Smooth muscle cell of the brain vasculature (primary cell): ENCODE measurements around the gene KLHL40.

ENCODE experiments used
- DNase-seq: peaks from one replicate; pipeline ENCODE4 v3.0.0-alpha.2; 2012; ENCODE audit warnings: low read depth, low spot score

The KLHL40 gene

GRCh38 chr3:42689421-42690014 lies 4.2 kb downstream of the KLHL40 start:
- DNase-seq: no peak

DNA sequence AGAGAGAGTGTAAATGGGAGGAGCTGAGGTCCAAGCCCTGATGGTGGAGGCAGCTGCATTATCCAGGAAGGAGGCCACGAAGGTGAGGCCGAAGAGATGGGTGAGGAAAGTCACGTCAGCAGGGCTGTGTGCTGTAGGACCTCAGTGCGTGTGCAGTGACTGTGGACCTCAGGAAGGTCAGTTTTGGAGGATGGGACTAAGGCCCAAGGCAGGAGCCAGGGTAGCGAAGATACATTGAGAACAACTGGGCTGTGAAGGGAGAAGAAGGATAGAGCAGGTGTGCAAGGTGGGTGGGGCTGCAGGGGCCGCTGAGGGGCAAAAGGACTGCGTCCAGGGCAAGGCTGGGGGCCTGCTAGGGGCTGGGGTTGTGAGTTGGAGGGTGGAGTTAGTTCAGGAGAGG lies 4.9 kb downstream of the KLHL40 start:
- no peak for DNase-seq

GRCh38 chr3:42690766-42691680 lies 5.7 kb downstream of the KLHL40 start:
- DNase-seq: no peak

DNA sequence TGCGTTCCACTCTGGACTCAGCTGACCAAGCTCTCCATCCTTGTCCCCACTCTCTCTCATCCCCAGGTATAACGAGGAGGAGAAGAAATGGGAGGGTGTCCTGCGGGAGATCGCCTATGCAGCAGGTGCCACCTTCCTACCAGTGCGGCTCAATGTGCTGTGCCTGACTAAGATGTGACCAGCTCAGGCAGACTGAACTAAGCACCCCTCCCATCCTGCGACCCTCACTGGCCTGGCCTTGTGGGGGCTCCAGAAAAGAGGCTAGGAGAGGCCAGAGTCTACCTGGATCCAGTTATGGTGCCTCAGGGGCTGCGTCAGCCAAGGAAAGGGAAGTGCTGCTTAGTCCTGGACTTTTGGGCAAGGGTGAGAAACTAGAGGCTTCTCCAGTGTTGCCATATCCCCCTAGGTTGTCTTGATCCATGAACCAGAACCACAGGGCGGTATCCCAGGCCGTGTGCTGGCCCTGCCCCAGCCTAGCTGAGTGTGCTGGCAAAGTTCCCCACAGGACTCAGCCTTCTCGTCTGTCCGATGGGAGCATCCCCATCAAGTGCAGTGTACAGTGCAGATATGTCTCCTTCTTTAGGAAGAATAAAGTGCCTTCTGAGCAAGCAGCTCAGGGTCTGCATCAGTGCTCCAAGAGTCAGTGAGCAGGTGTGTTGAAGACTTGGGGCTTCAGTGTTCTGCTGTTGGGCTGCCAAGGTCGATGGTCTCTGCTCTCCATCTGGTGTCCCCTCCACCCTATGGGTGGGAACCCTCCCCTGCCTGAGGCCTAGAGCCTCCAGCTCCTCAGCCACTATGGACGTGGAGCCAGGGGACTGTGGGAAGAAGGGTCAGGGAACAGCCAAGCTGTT lies 6.7 kb downstream of the KLHL40 start:
- no peak for DNase-seq

DNA sequence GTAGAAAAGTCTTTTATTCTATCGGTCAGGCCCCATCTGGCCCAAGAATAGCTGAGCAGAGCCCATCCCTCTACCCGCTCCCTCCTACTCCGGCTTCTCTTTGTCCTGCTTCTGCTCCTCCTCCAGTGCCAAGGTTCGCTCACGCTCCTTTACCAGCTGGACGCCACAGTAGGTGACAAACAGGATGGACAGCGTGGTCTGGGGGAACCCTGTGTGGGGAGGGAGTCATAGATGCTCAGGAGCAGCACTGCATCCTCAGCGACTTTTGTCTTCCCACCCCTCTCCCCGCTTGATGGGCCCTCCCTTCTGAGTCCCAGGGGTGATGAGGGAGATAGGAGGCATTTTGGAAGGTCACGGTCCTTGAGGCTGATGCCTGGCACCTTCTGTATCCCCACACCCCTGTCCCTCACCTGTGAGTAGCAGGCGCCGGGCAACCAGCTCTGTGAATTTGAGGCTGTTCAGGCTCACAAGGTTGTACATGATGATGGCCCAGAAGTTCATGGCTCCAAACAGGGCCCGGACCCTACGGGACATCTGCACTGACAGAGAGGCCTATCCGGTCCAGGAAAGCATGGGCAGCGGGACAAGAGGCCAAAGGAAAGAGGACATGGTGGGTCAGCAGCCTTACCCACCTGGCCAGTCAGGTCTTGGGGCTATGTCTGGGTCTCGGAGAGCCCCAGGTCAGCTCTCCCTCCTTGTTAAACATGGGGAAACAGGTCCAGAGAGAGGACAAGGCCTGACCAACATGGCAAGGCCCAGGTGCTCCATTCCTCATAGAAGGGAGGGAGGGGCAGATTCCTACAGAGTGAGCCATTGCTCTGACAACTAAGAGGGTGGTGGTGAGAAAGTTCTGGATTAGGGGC lies 7.6 kb downstream of the KLHL40 start:
- no peak for DNase-seq

- DNase-seq: no peak
Measured at GRCh38 chr3:42693530-42693930, 8.2 kb downstream of the KLHL40 start.

DNA sequence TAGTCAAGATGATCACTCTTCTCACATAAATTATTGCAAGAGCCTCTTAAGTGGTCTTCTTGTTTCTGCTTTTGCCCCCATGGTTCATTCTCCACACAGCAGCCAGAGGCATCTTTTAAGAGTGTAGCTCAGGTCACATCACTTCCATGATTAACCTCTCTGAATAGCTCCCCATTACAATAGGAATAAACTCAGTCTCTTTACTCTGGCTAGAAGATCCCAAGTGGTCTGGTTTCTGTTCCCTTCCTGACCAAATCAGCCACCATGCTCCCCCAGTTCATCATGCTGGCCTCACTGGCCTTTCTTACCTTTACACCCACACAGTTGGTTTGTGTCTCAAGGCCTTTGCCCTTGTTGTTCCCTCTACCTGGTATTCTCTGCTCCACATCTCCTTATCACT lies 9.0 kb downstream of the KLHL40 start:
- DNase-seq: no peak

DNA sequence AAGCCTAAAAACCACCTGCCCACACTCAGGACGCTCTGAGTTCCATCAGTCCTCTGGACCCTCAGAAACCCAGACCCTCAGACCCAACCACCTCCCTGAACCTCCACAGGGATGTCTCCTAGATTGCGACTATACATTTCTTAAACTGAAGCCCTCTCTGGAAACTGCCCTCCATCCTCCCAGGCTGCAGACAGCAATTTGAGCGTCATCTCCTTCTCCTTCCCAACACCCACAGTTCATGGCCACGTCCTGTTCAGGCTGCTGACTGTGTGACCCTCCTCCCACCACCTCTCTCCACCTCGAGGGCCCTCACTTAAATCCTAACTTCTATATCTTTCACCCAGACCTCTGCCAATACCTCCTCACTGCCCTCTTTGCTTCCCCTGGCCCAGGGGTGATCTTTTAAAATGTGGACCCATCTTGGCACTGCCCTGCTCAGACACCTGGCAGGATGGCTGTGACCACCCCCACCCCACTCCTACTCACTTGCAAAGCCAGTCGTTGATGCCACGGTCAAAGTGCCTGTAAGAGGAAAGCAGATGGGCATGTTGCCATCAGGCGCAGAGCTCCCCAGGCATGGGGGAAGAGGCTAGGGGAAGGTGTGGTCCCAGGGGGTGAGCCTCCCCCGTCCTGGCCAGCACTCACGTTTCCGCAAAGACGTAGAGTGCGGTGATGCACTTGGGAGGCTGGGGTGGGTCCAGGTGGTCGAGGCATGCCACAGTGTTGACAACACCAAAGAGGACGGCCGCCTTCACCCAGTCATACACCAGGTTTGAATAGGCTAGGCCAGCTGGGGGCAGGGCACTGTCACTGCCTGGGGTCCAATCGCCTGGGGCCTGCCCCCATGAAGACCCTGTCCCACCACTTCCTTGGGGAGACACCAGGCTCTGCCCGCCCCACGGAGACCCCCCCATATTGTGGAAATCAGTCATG lies 11.3 kb downstream of the KLHL40 start:
- no peak for DNase-seq

DNA sequence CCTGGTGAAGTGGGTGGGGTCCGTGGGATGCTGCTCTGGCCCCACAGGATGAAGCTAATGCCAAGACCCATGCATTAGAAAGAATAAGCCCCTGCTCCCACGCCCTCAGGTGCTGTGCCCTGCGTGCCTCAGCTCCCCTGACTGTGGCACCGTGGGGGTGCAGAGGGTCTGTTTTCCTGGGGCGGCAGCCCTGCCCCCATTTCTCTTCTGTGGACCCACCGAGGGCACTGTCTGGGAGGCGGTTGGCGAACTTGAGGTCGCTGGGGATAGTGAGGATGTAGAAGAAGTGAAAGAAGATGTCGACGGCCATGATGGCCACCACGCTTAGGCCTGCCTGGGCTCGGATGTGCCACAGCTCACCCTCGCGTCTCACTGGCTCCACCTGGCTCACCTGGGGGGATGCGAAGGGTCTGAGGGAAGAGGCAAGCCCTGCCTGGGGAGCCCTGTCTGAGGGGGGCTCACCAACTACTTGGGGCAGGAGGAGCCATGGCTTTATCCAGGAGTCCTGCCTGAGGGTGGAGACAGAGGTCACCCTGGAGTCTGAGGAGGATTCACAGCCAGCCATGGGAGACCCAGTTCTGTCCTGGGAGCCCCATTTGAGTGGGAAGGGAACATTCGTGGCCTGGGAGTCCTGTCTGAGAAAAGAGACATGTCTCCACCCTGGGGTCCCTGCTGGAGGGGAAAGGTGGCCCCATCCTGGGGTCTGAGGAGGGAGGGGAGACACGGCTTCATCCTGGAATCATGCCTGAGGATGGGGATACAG lies 12.1 kb downstream of the KLHL40 start:
- DNase-seq: no peak

DNA sequence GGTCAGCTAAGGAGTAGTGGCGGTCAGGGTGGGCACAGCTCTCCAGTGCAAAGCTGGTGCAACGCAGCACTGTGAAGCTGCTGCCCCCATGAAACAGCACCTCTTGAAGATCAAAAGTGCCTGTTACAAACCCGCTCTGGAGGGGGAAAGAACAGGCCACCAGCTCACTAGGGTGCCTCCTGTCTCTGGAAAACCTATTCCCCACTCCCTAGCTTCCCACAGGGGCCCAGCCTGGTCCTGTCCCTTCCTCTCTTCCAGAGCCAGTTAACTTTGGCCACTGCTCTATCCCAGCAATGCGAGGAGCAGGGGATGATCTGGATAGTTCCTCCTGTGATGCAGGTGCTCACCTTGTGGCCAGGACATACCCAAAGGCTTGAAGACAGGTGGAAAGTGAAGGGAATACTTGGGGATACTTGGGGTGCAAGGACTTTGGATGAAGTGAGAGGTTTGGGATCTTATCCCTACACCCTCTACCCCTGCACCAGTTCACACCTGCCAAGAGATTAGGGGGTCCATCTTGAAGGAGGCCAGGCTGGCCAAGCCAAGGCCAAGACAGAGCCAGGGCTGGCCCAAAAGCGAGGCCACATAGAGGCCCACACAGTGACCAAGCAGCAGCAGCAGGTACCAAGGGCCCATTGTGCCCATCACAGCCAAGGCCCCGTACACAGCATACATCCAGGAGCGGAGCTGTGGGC lies 13.0 kb downstream of the KLHL40 start:
- no peak for DNase-seq

GRCh38 chr3:42698911-42699230 lies 13.5 kb downstream of the KLHL40 start:
- no peak for DNase-seq

- no peak for DNase-seq
Measured at GRCh38 chr3:42699511-42699971, 14.2 kb downstream of the KLHL40 start.

GRCh38 chr3:42700366-42701288 lies 15.3 kb downstream of the KLHL40 start:
- no peak for DNase-seq

GRCh38 chr3:42701371-42702065 lies 16.2 kb downstream of the KLHL40 start:
- no peak for DNase-seq

GRCh38 chr3:42702066-42702951 lies 17.0 kb downstream of the KLHL40 start, which contains the start of gene HHATL:
Gene HHATL, minus strand, starts transcription at chr3:42702798. Its CDS starts 1,972 bp downstream, at chr3:42700826.
- DNase-seq: no peak
